ENCODE data around the gene TBL1XR1. TPM values are rescaled to one million over a fixed set of nuclear protein-coding genes. Genes with fewer than 3 reads are reported as not detected.

The TBL1XR1 gene
- total and polyA plus RNA-seq, 2 experiments from 2014 or later, result 30.2 to 165 TPM

GRCh38 chr3:176969506-176969905 lies 227.8 kb downstream of the TBL1XR1 start:
- H3K9me2 ChIP-seq (replicated peaks; ENCODE audit: insufficient read depth), result no peaks in the 10 kb centered on the region
- 89% methylated on average over 1 of the region's 1 CpG for WGBS (ENCODE audit: low lambda C conversion rate, missing lambda C conversion rate)
- H4K20me1 ChIP-seq (ENCODE audit: insufficient read depth, poor library complexity, severe bottlenecking), result no peaks in the 10 kb centered on the region
- DNase-seq (ENCODE audit: low spot score), result no peak
- TF ChIP-seq, protein P1, sequence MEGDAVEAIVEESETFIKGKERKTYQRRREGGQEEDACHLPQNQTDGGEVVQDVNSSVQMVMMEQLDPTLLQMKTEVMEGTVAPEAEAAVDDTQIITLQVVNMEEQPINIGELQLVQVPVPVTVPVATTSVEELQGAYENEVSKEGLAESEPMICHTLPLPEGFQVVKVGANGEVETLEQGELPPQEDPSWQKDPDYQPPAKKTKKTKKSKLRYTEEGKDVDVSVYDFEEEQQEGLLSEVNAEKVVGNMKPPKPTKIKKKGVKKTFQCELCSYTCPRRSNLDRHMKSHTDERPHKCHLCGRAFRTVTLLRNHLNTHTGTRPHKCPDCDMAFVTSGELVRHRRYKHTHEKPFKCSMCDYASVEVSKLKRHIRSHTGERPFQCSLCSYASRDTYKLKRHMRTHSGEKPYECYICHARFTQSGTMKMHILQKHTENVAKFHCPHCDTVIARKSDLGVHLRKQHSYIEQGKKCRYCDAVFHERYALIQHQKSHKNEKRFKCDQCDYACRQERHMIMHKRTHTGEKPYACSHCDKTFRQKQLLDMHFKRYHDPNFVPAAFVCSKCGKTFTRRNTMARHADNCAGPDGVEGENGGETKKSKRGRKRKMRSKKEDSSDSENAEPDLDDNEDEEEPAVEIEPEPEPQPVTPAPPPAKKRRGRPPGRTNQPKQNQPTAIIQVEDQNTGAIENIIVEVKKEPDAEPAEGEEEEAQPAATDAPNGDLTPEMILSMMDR (IDR thresholded peaks at IDR 0.05; ENCODE audit: poor library complexity), result no peak
- no peak for TF ChIP-seq EZH2phosphoT487 (IDR thresholded peaks at IDR 0.05; ENCODE audit: low read depth, severe bottlenecking, unreplicated experiment)
- no peak for TF ChIP-seq EZH2 (IDR thresholded peaks at IDR 0.05; ENCODE audit: borderline replicate concordance)
- H3K27me3 ChIP-seq, result no peaks in the 10 kb centered on the region
- peaks cover 12% of the 10 kb centered on the region for H3K4me1 ChIP-seq (ENCODE audit: insufficient read depth)
- no peaks in the 10 kb centered on the region for H3K36me3 ChIP-seq (replicated peaks; ENCODE audit: insufficient read depth, low read depth)
- H3K79me2 ChIP-seq, result no peaks in the 10 kb centered on the region
- H3K9me3 ChIP-seq (ENCODE audit: low read depth), result no peaks in the 10 kb centered on the region
- no peak overlapping the region for H2AFZ ChIP-seq
- H3K27ac ChIP-seq, result no peak overlapping the region
- no peak overlapping the region for H3K4me3 ChIP-seq
- H3K4me2 ChIP-seq, result no peak overlapping the region

Small RNA genes within 50 kb of the gene (small RNA-seq; reads per million reads assigned to genes)
- gene RF00019, result not detected
- not detected for gene RNU6-681P
